Ishikawa (cell line): Measurements from ENCODE around the gene KLHL3.

Source experiments
- CEBPB ChIP-seq: IDR thresholded peaks from 2 replicates; pipeline ENCODE4 v1.6.1; 2012
- EP300 ChIP-seq: IDR thresholded peaks from 2 replicates; pipeline ENCODE4 v1.6.1; 2012; ENCODE audit warnings: borderline replicate concordance
- FOXM1 ChIP-seq: IDR thresholded peaks from 2 replicates; pipeline ENCODE4 v1.6.1; 2012; ENCODE audit warnings: low read depth, borderline replicate concordance
- MAX ChIP-seq: IDR thresholded peaks from 2 replicates; pipeline ENCODE4 v1.6.1; 2012
- NFIC ChIP-seq: IDR thresholded peaks from 2 replicates; pipeline ENCODE4 v1.6.1; 2012
- RAD21 ChIP-seq: IDR thresholded peaks from 2 replicates; pipeline ENCODE4 v1.6.1; 2012; ENCODE audit warnings: low read depth
- REST ChIP-seq: IDR thresholded peaks from 2 replicates; pipeline ENCODE4 v1.6.1; 2012; ENCODE audit warnings: low read depth, mild to moderate bottlenecking
- TAF1 ChIP-seq: IDR thresholded peaks from 2 replicates; pipeline ENCODE4 v1.6.1; 2012; ENCODE audit warnings: low read depth, mild to moderate bottlenecking
- YY1 ChIP-seq: IDR thresholded peaks from 2 replicates; pipeline ENCODE4 v1.6.1; 2012; ENCODE audit warnings: low read depth

- TF ChIP-seq EP300: no peak
- no peak for TF ChIP-seq RAD21
- no peak for TF ChIP-seq TAF1
- TF ChIP-seq YY1: no peak
- no peak for TF ChIP-seq MAX
- TF ChIP-seq REST: no peak
- TF ChIP-seq FOXM1: no peak
- no peak for TF ChIP-seq CEBPB
- TF ChIP-seq NFIC: no peak
Observed at GRCh38 chr5:137712139-137712667, 23.7 kb downstream of the KLHL3 start.
